KMS-11 (cell line): ENCODE measurements around the gene ARR3.
"Not testable (repeated sequence)": the region's sequence is repeated elsewhere in the genome, so short reads cannot be mapped to it uniquely, and the experiment has no call there.

Experiments used
- H2AFZ ChIP-seq: fragments of 200-600 bp; sonication (generic); 2 replicates; pipeline ENCODE4 v1.6.1; 2016; ENCODE audit warnings: antibody characterized with exemption, mixed run types, low read depth
- H3K27ac ChIP-seq: fragments of 200-600 bp; sonication (generic); 2 replicates; pipeline ENCODE4 v1.6.1; 2016; ENCODE audit warnings: mild to moderate bottlenecking, mixed run types
- H3K27me3 ChIP-seq: fragments of 200-600 bp; sonication (generic); 2 replicates; pipeline ENCODE4 v1.6.1; 2017; ENCODE audit warnings: mild to moderate bottlenecking, low read depth, mixed run types, moderate library complexity; ENCODE audit not compliant: insufficient read depth
- H3K36me3 ChIP-seq: fragments of 200-600 bp; sonication (generic); 2 replicates; pipeline ENCODE4 v1.6.1; 2017; ENCODE audit warnings: mild to moderate bottlenecking, mixed run types; ENCODE audit not compliant: insufficient read depth
- H3K4me1 ChIP-seq: fragments of 200-600 bp; sonication (generic); 2 replicates; pipeline ENCODE4 v1.6.1; 2016; ENCODE audit warnings: mild to moderate bottlenecking, low read depth, mixed run types; ENCODE audit not compliant: poor library complexity, severe bottlenecking
- H3K4me2 ChIP-seq: fragments of 200-600 bp; sonication (generic); 2 replicates; pipeline ENCODE4 v1.7.0; 2016; ENCODE audit warnings: mild to moderate bottlenecking, mixed run types
- H3K4me3 ChIP-seq: fragments of 200-600 bp; sonication (generic); IDR thresholded peaks from 2 replicates; pipeline ENCODE4 v1.6.1; 2017; ENCODE audit warnings: low read depth, low read length, mixed read lengths; ENCODE audit not compliant: insufficient read depth
- H3K79me2 ChIP-seq: fragments of 200-600 bp; sonication (generic); 2 replicates; pipeline ENCODE4 v1.6.1; 2016; ENCODE audit warnings: low read depth, mixed run types; ENCODE audit not compliant: insufficient read depth
- H3K9ac ChIP-seq: fragments of 200-600 bp; sonication (generic); 2 replicates; pipeline ENCODE4 v1.6.1; 2016; ENCODE audit warnings: mild to moderate bottlenecking, mixed run types
- H4K20me1 ChIP-seq: fragments of 200-600 bp; sonication (generic); 2 replicates; pipeline ENCODE4 v1.6.1; 2016; ENCODE audit warnings: mild to moderate bottlenecking, mixed run types; ENCODE audit not compliant: insufficient read depth
- CTCF ChIP-seq: fragments of 200-600 bp; sonication (generic); conservative IDR thresholded peaks from 2 replicates; pipeline ENCODE4 v1.6.1; 2017; ENCODE audit warnings: low read depth, mild to moderate bottlenecking, antibody characterized with exemption, low read length, moderate library complexity, mixed read lengths

ARR3 gene

DNA sequence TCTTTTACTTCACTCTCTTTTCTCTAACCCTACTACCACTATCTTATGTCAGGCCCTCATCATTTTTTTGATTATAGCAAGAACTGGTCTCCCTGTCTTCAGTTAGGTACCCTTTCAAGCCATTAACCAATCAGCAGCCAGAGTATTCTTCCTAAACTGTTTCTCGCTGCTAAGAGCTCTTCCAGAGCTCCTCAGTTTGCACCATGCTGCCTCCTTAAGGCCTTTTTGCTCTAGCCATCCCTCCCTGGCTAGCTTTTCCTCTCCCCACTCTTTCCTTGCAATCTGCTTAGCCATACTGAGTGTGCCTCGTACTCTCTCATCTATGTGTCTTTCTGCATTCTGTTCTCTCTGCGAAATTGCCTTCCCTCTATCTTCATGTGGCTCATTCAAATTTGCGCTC lies 54.6 kb downstream of the ARR3 start:
- Histone ChIP-seq H3K4me1 (no peaks in the 10 kb centered on the region), H3K9ac (no peak overlapping the region), H3K4me2 (no peak overlapping the region), H3K36me3 (no peaks in the 10 kb centered on the region), H3K4me3 (no peak overlapping the region), H3K27me3 (no peaks in the 10 kb centered on the region), H2AFZ (no peak overlapping the region), H3K79me2 (no peaks in the 10 kb centered on the region), H4K20me1 (no peaks in the 10 kb centered on the region), H3K27ac (no peak overlapping the region)
- no peak for TF ChIP-seq CTCF

DNA sequence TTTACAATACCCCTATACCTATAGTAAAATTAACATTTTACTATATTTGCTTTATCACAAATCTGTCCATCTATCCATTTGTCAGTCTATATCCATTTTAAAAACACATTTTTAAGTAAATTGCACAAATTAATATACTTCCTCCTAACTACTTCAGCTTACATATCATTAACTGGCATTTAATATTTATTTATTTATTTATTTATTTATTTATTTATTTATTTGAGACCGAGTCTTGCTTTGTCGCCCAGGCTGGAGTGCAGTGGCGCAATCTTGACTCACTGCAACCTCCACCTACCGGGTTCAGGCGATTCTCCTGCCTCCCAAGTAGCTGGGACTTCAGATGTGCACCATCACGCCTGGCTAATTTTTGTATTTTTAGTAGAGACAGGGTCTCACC lies 55.5 kb downstream of the ARR3 start:
- not testable (repeated sequence) for H3K4me3 ChIP-seq, H3K79me2 ChIP-seq, H2AFZ ChIP-seq, H3K9ac ChIP-seq, H3K27ac ChIP-seq, H3K4me1 ChIP-seq, H3K4me2 ChIP-seq, H3K36me3 ChIP-seq, H4K20me1 ChIP-seq, H3K27me3 ChIP-seq

- no peaks in the 10 kb centered on the region for H4K20me1 ChIP-seq
- H3K27me3 ChIP-seq = no peaks in the 10 kb centered on the region
- no peak overlapping the region for H3K9ac ChIP-seq
- no peaks in the 10 kb centered on the region for H3K4me1 ChIP-seq
- H3K79me2 ChIP-seq = no peaks in the 10 kb centered on the region
- no peak overlapping the region for H3K27ac ChIP-seq
- TF ChIP-seq CTCF = no peak
- H2AFZ ChIP-seq = no peak overlapping the region
- H3K36me3 ChIP-seq = no peaks in the 10 kb centered on the region
- H3K4me3 ChIP-seq = no peak overlapping the region
- H3K4me2 ChIP-seq = no peak overlapping the region
Measured at GRCh38 chrX:70324326-70324725, 56.2 kb downstream of the ARR3 start.

GRCh38 chrX:70331161-70331560 lies 63.0 kb downstream of the ARR3 start:
- Histone ChIP-seq H3K27ac (no peak overlapping the region), H3K79me2 (no peaks in the 10 kb centered on the region), H3K4me2 (no peak overlapping the region), H3K36me3 (no peaks in the 10 kb centered on the region), H3K9ac (no peak overlapping the region), H3K4me1 (peaks cover 4% of the 10 kb centered on the region), H3K4me3 (no peak overlapping the region), H4K20me1 (no peaks in the 10 kb centered on the region), H2AFZ (no peak overlapping the region), H3K27me3 (no peaks in the 10 kb centered on the region)
- no peak for TF ChIP-seq CTCF
